GM12892 (cell line): ENCODE data around the gene BTC.

Experiments
- POLR2A ChIP-seq: IDR thresholded peaks from 2 replicates; pipeline ENCODE4 v1.6.1; 2011; ENCODE audit warnings: low read depth, low read length, control low read depth
- POLR2AphosphoS5 ChIP-seq: IDR thresholded peaks from 2 replicates; pipeline ENCODE4 v1.6.1; 2011; ENCODE audit warnings: low read depth, low read length, control low read depth
- TAF1 ChIP-seq: IDR thresholded peaks from 2 replicates; pipeline ENCODE4 v1.6.1; 2011; ENCODE audit warnings: low read depth, mild to moderate bottlenecking, control low read depth, low read length, borderline replicate concordance

DNA sequence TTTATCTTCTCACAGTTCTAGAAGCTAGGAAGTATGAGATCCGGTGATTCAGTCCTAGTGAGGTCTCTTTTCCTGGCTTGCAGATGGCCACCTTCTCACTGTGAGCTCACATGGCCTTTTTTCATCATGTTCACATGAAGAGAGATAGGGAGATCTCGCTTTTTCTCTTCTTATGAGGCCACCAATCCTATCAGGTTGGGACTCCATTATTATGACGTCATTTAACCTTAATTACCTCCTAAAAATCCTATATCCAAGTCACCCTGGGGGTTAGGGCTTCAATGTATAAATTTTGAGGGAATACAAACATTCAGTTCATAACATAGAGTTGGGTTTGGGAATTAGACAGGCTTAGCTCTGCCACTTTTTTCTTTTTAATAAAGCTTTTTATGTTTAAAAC, 6.0 kb upstream of the BTC start:
- no peak for TF ChIP-seq POLR2A
- no peak for TF ChIP-seq POLR2AphosphoS5
- TF ChIP-seq TAF1 = no peak
